ENCODE data around the gene SEPTIN7.
"Not testable (repeated sequence)": the region's sequence is repeated elsewhere in the genome, so short reads cannot be mapped to it uniquely, and the experiment has no call there.

SEPTIN7 gene

GRCh38 chr7:35800718-35801391 is at the start of gene SEPTIN7:
Gene SEPTIN7, plus strand, starts transcription at chr7:35801057. Its CDS starts 153 bp downstream, at chr7:35801210.
- DNase-seq = peak; percentile 94 to 100 (median 99)
- intact Hi-C loops (cut with DNase I) = loop anchor here (5.0 to 10.0 kb wide), 3 partner anchors 54 to 104 kb away; no protein-coding TSS in a partner anchor

GRCh38 chr7:35752742-35753141 is 48.1 kb upstream of the SEPTIN7 start:
- DNase-seq = no peak
- intact Hi-C loops (cut with DNase I) = no loop called here

DNA sequence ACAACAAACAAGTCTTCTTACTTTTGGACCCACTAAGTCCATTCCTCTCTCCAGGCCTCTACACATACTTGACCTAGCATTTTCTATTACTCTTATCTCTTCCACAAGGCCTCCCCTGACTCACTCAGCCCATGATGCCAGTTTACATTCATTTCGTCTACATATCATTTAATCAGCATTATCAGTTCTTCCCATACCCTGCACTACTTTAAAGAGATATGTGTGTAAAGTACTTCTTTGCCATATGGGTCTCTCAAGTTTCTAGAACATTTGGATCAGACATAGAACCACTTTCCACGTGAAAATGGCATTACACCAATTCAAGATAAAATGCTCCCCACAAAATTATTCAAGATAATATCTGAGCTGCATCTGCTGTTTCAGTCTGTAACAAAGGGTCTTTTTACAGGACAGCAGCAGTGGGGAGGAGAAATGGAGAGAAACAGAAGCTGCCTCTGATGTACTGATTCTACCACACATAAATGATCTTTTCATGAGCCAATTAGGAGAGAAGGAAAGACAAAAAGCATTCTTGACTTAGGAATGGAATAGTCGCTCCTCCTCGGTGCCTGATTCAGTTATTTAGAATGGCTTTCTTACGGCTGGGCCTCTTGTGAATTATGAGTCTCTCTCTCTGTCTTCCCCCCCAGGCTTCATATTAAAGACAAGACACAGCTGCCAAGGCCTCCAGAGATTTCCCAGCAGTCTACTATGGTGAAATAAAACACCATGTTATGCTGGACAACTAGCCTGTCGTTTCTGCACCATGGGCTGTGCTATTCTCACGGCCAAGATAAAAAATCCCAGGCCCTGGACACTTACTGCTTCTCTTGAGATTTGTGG is 46.9 kb upstream of the SEPTIN7 start:
- intact Hi-C loops (cut with DNase I) = no loop called here
- peak in 20 of 42 donors; percentile 12 to 76 (median 44) for DNase-seq

DNA sequence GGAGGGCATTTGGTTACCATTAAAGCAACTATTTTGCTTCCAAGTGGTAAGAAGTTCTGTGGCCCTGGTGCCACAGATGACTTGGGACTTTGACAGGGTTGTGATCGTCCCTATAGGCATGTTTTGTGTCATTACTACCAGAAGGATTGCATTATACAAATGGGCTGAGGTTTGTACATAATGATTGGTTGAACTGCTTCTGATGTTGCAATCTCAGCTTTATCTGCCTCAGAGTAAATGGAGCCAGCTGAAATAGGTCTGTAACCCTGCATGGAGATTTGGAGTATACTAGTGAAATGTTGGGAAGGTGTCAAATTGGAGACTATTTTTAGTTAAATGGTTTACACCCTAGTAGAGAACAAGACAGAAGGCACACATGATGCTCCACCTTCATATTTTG is 46.1 kb upstream of the SEPTIN7 start:
- intact Hi-C loops (cut with DNase I) = no loop called here

GRCh38 chr7:35755711-35756110 is 45.1 kb upstream of the SEPTIN7 start:
- intact Hi-C loops (cut with DNase I) = no loop called here
- no peak for DNase-seq

More for the DNA sequence above, 46.1 kb upstream of the SEPTIN7 start:
- no peak for DNase-seq

DNA sequence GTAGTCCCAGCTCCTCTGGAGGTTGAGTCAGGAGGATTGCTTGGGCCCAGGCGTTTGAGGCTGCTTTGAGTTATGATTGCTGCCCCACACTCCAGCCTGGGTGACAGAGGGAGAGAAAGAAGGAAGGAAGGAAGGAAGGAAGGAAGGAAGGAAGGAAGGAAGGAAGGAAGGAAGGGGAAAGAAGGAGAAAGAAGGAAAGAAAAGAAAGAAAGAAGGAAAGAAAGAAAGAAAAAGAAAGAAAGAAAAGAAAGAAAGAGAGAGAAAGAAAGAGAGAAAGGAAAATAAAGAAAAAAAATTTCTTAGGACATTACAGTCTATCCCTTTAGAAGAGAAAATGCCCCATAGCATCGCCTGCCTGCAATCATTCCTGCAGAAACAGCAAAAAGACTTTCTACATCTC is 44.4 kb upstream of the SEPTIN7 start:
- DNase-seq; intact Hi-C loops (cut with DNase I): not testable (repeated sequence)

- no peak for DNase-seq
- intact Hi-C loops (cut with DNase I) = no loop called here
These were observed 43.3 kb upstream of the SEPTIN7 start for GRCh38 chr7:35757574-35757973.

GRCh38 chr7:35758421-35758820 is 42.4 kb upstream of the SEPTIN7 start:
- peak in 3 of 42 donors; percentile 21 to 62 (median 26) for DNase-seq
- intact Hi-C loops (cut with DNase I) = no loop called here

DNA sequence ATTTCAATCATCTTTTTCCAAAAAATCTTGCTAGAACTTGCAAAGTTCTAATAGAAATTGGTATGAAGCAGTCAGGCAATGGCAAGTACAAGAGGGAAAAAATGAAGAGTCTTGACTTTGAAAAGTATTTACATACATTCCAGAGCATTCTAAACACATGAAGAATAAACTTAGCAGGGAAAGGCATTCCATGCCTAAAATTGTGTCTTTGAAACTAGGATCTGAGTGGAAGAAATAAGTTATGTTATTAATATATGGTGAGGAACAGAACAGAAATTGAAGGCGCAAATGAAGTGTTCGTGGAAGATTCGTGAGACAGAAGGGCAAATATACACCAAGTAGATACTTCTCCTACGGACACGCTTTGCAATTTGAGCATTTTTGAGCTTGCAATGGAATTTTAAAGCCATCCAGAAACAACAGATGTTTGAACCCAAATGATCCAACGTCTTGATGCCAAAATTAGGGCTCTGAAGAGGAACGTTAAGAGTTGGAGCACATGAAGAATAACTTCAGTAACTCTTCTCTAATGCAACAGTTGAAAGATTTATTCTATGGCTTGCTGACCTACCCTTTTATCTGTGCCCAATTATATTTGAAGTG is 40.6 kb upstream of the SEPTIN7 start:
- DNase-seq = no peak
- intact Hi-C loops (cut with DNase I) = no loop called here

DNA sequence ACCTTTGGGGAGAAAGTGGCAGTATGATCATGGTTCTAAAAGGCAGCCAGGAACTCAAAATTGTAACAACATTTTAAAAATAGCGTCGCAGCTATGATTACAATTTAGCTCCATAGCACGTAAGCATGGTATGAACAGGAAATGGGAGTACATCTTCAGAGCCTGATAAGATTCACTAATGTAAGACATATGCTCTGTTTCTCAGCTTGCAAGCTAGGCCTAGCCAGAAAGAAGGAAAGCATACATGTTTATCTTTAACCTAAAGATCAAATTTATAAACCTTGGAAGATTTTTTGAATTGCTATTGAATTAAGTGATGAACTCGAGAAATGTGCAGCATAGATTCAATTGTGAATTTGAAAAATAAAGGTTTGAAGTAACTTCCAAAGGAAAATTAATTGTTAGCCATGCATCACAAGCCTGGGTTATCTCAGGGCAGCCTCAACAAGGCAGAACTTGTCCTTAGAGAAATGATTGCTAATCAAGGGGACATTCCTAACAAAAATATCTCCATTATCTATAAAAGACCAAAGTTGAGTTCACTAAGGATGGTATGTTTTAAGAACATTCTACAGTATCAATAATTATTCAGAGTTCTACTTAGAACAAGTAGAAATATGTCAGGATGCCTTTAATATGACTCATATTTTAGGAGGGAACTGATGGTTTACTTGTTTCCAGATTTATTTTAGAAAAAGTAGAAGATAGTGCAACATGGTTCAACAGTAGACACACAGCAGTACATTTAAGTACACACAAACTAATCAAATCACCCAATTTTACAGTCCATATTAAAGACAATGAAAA is 38.8 kb upstream of the SEPTIN7 start:
- intact Hi-C loops (cut with DNase I) = no loop called here
- DNase-seq = no peak

GRCh38 chr7:35762781-35763180 is 38.1 kb upstream of the SEPTIN7 start:
- intact Hi-C loops (cut with DNase I) = no loop called here
- no peak for DNase-seq

DNA sequence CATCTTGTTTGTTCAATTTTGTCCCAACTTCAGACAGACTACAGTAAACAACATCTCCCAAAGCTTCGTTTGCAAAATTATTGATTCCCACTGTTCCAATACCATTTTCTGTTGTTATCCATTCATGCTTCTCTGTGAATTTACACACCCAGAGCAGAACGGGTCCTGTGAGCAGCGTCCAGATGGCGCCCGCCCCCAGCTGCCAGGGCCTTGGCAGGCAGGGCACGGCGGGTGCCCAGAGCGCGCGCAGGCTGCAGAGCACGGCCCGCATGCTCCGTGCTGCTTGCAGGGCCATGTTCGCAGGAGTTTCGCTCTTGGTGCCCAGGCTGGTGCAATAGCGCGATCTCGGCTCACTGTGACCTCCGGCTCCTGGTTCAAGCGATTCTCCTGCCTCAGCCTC is 32.5 kb upstream of the SEPTIN7 start:
- peak in 39 of 42 donors; percentile 16 to 91 (median 63) for DNase-seq
- intact Hi-C loops (cut with DNase I) = no loop called here

DNA sequence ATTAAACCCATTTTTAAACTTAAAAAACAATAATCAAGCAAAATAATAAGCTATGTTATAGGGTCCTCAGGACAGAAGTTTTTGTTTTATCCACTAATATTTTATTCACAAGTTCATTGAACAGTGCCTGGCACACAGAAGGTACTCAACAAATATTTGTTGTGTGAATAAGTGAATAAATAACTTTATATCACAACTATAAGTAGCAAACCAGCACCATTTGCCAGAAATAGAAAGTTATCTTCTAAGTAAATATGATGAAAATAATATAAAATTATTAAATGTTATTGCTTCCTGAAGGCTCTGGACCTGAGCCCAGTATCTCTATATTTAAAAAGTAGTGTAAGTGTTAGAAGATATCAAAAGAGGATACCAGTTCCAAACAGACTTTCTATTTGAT is 29.1 kb upstream of the SEPTIN7 start:
- intact Hi-C loops (cut with DNase I) = no loop called here
- DNase-seq = no peak

GRCh38 chr7:35773994-35774393 is 26.9 kb upstream of the SEPTIN7 start:
- DNase-seq = no peak
- intact Hi-C loops (cut with DNase I) = no loop called here

- no peak for DNase-seq
- intact Hi-C loops (cut with DNase I) = no loop called here
These were observed 24.2 kb upstream of the SEPTIN7 start for GRCh38 chr7:35776686-35777085.

DNA sequence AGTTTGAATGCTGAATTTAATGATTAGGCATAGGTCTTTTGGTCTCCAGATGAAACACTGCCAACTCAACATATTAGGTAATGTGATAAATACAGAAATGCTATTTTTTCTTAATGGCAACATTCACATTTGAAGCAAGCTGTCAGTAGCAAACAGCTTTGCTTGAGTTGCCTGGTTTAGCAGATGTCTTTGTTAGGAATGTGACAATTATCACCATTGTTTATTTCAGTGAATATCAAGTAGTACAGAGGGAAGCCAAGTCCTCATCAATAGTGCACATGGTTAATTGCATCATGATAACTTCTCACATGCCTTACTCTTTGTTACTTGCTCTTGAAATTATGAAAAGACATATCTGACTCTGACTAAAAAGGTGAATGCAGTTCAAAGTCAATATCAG is 23.7 kb upstream of the SEPTIN7 start:
- DNase-seq = peak in 4 of 42 donors; percentile 24 to 58 (median 46)
- intact Hi-C loops (cut with DNase I) = no loop called here

DNA sequence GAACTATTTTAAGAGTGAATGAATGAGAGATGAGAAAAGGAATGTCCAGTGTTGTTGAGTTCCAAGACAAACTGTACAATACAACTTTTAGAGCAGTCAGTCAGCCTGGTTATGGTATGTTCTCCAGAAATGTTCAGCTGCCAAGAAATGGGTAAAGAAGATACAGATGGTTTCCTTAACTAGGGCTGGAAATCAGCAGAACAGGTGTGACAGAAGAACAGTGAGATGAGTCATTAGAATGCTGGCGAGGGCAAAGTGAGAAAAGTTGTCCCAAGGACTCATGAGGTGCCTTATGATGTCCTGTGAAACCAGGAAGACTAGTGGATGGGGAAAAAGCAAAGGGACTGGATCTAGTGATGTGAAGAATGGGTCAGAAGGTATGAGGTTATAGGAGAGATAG is 20.8 kb upstream of the SEPTIN7 start:
- intact Hi-C loops (cut with DNase I) = no loop called here
- no peak for DNase-seq

DNA sequence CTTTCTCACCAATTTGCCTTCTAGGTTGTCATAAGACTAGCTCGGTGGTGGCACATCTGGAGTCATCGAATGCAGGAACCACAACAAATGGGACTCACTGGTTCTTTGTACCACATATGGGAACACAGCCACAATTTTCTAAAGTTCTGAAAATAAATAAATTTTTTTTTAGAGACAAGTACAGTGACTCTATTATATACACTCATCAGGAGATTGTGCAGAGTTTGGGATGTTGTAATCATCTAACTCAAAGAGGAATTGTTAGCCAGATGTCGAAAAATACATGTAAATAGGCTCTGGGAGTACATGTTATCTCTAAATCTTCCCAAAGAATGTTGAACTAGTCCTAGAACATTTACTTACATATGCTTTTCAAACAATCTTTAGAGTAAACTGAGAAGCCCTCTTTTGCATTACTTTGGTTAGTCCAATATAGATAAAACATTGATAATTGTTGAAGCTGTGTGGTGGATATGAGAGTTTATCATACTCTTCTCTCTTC is 19.6 kb upstream of the SEPTIN7 start:
- intact Hi-C loops (cut with DNase I) = no loop called here

More for the DNA sequence above, 19.6 kb upstream of the SEPTIN7 start:
- DNase-seq = peak in 31 of 42 donors; percentile 13 to 80 (median 51)

Measured in head of caudate nucleus (tissue), 42 donors.